HG02938 (cell line): Measurements from ENCODE around the gene GUCA1A.
"Not testable (repeated sequence)": the region's sequence is repeated elsewhere in the genome, so short reads cannot be mapped to it uniquely, and the experiment has no call there.

Experiments used
- ATAC-seq: cut with Tn5 transposase; IDR thresholded peaks from one replicate; pipeline ENCODE4 v1.9.1; 2021; ENCODE audit warnings: mild to moderate bottlenecking, moderate library complexity; ENCODE audit not compliant: unreplicated experiment

GUCA1A gene

GRCh38 chr6:42171813-42172581 lies 1.2 kb upstream of the GUCA1A start:
- no peak for ATAC-seq

- no peak for ATAC-seq
Observed at GRCh38 chr6:42175860-42176259, 2.7 kb downstream of the GUCA1A start.

- ATAC-seq: no peak
Observed at GRCh38 chr6:42176981-42177380, 3.8 kb downstream of the GUCA1A start.

GRCh38 chr6:42177514-42178364 lies 4.6 kb downstream of the GUCA1A start:
- ATAC-seq: no peak

- ATAC-seq: no peak
Observed at GRCh38 chr6:42179261-42179944, 6.2 kb downstream of the GUCA1A start.

- no peak for ATAC-seq
Observed at GRCh38 chr6:42179945-42180313, 6.8 kb downstream of the GUCA1A start.

- ATAC-seq: no peak
Observed at GRCh38 chr6:42182101-42182500, 8.9 kb downstream of the GUCA1A start.

GRCh38 chr6:42184475-42184874 lies 11.3 kb downstream of the GUCA1A start:
- no peak for ATAC-seq

GRCh38 chr6:42185597-42185996 lies 12.4 kb downstream of the GUCA1A start:
- no peak for ATAC-seq

- no peak for ATAC-seq
Observed at GRCh38 chr6:42188406-42188805, 15.2 kb downstream of the GUCA1A start.

GRCh38 chr6:42190554-42191183 lies 17.5 kb downstream of the GUCA1A start:
- ATAC-seq: no peak

GRCh38 chr6:42192385-42192784 lies 19.2 kb downstream of the GUCA1A start:
- ATAC-seq: not testable (repeated sequence)

GRCh38 chr6:42193491-42193894 lies 20.3 kb downstream of the GUCA1A start:
- no peak for ATAC-seq

GRCh38 chr6:42194056-42194455 lies 20.9 kb downstream of the GUCA1A start:
- no peak for ATAC-seq

GRCh38 chr6:42195415-42195814 lies 22.3 kb downstream of the GUCA1A start:
- no peak for ATAC-seq

GRCh38 chr6:42197555-42198362 lies 24.6 kb downstream of the GUCA1A start:
- no peak for ATAC-seq

- no peak for ATAC-seq
Observed at GRCh38 chr6:42199106-42199981, 26.2 kb downstream of the GUCA1A start.

GRCh38 chr6:42200035-42200434 lies 26.9 kb downstream of the GUCA1A start:
- no peak for ATAC-seq

- ATAC-seq: no peak
Observed at GRCh38 chr6:42201382-42201781, 28.2 kb downstream of the GUCA1A start.
